Sigmoid colon (tissue), 4 donors: ENCODE results near the gene CLTCL1.

Experiments used
- EP300 ChIP-seq, 4 donors: sonication (generic); formaldehyde crosslinking; IDR thresholded peaks; one replicate each; pipeline ENCODE4 v1.6.1; 2017; ENCODE audit warnings: antibody characterized with exemption in 4 of 4
- POLR2A ChIP-seq, 2 donors: fragments of 450-650 bp; IDR thresholded peaks; one replicate each; pipeline ENCODE4 v1.6.1; 2016; ENCODE audit warnings: antibody characterized with exemption in 2 of 2, mild to moderate bottlenecking in 2 of 2, moderate library complexity in 2 of 2
- POLR2AphosphoS5 ChIP-seq, 4 donors: sonication (generic); formaldehyde crosslinking; IDR thresholded peaks; one replicate each; pipeline ENCODE4 v1.6.1; 2017; ENCODE audit warnings: antibody characterized with exemption in 4 of 4
- TF ChIP-seq, protein P1 (sequence below), 4 experiments: fragments of 450-650 bp in 3 of 4; fragments of 200-600 bp in 1 of 4; IDR thresholded peaks; one replicate each; pipeline ENCODE4 v1.5.1; 2016 to 2019; ENCODE audit warnings: antibody characterized with exemption in 4 of 4, mild to moderate bottlenecking in 3 of 4, moderate library complexity in 2 of 4

- TF ChIP-seq, protein P1, sequence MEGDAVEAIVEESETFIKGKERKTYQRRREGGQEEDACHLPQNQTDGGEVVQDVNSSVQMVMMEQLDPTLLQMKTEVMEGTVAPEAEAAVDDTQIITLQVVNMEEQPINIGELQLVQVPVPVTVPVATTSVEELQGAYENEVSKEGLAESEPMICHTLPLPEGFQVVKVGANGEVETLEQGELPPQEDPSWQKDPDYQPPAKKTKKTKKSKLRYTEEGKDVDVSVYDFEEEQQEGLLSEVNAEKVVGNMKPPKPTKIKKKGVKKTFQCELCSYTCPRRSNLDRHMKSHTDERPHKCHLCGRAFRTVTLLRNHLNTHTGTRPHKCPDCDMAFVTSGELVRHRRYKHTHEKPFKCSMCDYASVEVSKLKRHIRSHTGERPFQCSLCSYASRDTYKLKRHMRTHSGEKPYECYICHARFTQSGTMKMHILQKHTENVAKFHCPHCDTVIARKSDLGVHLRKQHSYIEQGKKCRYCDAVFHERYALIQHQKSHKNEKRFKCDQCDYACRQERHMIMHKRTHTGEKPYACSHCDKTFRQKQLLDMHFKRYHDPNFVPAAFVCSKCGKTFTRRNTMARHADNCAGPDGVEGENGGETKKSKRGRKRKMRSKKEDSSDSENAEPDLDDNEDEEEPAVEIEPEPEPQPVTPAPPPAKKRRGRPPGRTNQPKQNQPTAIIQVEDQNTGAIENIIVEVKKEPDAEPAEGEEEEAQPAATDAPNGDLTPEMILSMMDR (IDR thresholded peaks at IDR 0.05) = no peak
- no peak for TF ChIP-seq POLR2A (IDR thresholded peaks at IDR 0.05)
- no peak for TF ChIP-seq POLR2AphosphoS5 (IDR thresholded peaks at IDR 0.05)
- TF ChIP-seq EP300 (IDR thresholded peaks at IDR 0.05) = no peak
Observed at GRCh38 chr22:19197997-19198865, 93.3 kb downstream of the CLTCL1 start.
